DMS153 (cell line): ENCODE data around the gene FAM81B.
"Not testable (repeated sequence)": the region's sequence is repeated elsewhere in the genome, so short reads cannot be mapped to it uniquely, and the experiment has no call there.

Experiments
- DNase-seq: peaks from one replicate; lab custom pipeline; 2025; lab: John Stamatoyannopoulos, UW

Gene FAM81B

GRCh38 chr5:95390812-95391492 is at the start of gene FAM81B:
FAM81B (plus strand) TSS chr5:95391366; CDS start chr5:95391390, 24 bp downstream.
- DNase-seq = no peak

- not testable (repeated sequence) for DNase-seq
Measured at GRCh38 chr5:95341444-95341843, 49.7 kb upstream of the FAM81B start.

GRCh38 chr5:95347506-95348120 is 43.6 kb upstream of the FAM81B start:
- DNase-seq = no peak

GRCh38 chr5:95350631-95351030 is 40.5 kb upstream of the FAM81B start:
- DNase-seq = no peak

DNA sequence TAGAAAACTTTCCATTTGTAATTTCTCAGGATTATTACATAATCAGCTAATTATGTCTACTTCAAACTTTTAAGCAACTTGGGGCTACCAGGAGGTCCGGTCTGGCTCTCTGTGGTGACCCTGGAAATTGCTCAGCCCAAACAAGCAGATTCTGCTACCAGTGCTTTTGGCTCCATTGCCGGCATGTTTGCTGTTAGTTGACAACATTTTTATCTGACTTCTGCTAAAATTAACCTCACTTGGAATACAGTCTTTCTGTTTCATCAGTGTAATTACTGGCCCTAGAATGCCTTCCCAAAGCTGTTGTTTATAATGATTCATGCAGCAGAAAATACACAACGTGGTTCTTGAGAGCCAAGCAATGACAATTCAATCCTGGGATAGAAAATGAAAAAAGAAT is 38.5 kb upstream of the FAM81B start:
- no peak for DNase-seq

DNA sequence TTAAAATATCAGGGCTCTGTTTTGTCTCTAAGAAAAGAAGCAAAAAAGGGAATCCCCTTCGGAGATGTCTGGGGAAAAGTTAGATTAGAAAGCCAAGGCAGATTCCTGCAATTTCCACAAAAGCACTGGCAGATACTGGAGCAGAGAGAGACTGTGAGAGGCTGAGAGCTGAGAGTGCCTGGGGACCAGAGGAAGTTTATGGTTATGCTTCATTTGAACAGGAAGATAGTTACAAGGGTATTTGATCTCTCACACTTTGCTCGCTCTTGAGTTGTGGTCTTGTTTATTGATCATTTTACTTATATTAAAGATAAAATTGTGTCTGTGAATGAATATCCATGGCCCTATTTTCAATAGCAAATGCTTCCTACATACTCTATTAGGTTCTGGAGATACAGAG is 32.8 kb upstream of the FAM81B start:
- no peak for DNase-seq

DNA sequence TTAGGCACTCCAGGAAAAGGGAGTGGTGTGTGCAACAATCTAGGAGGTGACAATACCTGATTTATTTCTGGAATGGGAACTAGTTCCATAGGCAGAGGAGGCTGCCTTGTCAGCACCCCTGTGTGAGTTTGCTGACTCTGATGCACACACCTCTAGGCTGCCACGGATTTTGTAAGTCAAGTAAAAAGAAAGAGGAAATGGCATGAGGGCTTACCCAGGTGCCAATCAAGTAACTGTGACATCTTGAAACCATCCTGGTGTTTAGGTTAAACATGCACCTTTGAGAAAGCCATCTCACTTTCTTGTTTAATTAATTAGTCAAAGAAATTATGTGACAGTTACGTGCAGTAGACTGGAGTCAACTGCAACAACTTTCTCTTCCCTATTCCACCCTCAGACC is 32.3 kb upstream of the FAM81B start:
- DNase-seq = no peak

- DNase-seq = not testable (repeated sequence)
Measured at GRCh38 chr5:95360667-95361066, 30.5 kb upstream of the FAM81B start.

GRCh38 chr5:95365302-95366095 is 25.7 kb upstream of the FAM81B start:
- DNase-seq = no peak

DNA sequence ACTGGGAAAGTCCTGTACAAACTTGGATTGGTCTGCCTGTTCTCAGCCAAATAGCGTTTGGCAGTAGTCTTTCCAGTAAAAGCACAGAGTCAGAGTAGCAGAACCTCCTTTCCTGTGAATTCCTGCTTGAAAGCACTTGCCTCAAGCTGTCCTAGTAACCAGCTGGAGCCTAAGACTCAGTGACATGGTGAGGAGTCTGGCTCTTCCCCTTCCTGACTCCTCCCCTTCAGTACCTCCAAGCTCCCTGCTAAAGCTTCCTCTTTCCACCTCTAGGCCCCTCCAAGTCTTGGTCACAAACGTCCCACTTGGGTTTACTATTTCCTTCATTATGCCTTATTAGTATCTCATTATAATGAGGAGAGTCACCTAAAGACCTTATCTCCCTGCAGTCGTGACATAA is 21.4 kb upstream of the FAM81B start:
- no peak for DNase-seq

DNA sequence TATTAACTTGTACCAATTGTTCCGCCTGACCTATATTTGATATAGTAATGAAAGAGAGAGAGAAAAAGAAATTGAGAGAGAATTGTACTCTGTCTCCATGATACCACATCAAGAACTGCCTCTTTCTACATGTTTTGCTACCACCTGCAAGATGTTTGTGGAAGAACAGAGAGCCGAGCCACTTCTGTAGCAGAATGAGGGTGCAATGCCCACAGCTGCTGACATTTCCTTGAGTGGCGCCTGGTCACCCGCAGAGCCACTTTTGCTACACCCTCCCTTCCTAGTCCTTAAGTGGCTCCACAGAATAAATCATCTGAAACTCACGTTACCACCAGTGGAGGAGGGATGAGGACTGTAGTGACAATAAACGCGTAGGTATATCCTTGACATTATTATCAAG is 17.1 kb upstream of the FAM81B start:
- DNase-seq = no peak

- no peak for DNase-seq
Measured at GRCh38 chr5:95375591-95375990, 15.6 kb upstream of the FAM81B start.

GRCh38 chr5:95379133-95379532 is 12.0 kb upstream of the FAM81B start:
- no peak for DNase-seq

DNA sequence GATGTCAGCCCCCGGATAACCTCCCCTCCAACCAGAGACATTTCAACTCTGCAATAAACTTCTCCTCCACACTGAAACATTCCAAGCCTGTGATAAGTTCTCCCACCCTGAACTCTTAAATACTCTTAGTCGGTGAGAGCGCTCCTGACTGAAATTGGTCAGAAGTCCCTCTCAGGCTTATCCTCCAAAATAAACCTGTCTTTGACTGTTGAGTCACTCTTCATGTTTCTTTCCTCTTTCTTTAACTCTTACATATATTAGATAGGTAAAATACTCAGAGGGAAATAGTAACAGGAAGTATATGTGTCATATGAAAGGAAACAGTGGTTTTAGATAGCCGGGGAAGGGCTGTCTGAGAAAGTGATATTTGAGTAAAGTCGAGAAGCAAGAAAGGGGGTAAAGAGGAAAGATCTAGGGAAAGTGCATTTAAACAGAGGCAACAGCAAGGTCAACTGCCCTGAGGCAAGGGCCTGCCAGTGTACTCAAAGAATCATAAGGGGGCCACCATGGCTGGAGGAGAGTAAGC is 11.0 kb upstream of the FAM81B start:
- no peak for DNase-seq

GRCh38 chr5:95382801-95383200 is 8.4 kb upstream of the FAM81B start:
- DNase-seq = peak; percentile 84

- no peak for DNase-seq
Measured at GRCh38 chr5:95384485-95385213, 6.5 kb upstream of the FAM81B start.

GRCh38 chr5:95385334-95385733 is 5.8 kb upstream of the FAM81B start:
- DNase-seq = no peak

DNA sequence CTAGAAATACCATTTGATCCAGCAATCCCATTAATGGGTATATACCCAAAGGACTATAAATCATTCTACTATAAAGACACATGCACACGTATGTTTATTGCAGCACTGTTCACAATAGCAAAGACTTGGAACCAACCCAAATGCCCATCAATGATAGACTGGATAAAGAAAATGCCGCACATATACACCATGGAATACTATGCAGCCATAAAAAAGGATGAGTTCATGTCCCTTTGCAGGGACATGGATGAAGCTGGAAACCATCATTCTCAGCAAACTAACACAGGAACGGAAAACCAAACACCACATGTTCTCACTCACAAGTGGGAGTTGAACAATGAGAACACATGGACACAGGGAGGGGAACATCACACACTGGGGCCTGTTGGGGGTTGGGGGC is 799 bp downstream of the FAM81B start:
- not testable (repeated sequence) for DNase-seq

DNA sequence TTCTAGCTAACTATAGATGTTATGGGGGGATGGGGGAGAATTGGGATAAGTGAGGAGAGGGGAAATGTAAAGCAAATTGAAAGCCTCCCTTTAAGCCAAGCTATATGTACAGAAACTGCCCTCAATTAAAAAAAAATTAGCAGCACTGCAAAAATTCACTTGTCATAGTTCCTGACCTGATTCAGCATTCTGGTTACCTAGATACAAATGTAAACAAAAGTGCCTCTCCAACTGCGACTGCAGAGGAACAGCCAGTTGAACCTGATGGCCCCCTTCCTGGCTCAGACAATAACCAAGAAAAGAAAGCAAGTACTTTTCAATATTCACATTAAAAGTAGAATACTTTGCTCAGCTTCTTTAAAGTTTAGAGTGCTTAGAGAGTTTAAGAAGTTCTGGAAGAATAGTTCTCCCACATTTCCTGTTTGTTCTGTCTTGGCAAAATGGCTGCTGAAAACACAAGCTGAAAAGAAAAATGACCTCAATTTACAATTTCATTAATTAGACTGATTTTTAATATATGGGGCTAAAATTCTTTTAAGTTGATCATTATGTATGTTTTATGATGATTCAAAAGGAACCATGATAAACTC is 1.5 kb downstream of the FAM81B start:
- DNase-seq = peak; percentile 57

DNA sequence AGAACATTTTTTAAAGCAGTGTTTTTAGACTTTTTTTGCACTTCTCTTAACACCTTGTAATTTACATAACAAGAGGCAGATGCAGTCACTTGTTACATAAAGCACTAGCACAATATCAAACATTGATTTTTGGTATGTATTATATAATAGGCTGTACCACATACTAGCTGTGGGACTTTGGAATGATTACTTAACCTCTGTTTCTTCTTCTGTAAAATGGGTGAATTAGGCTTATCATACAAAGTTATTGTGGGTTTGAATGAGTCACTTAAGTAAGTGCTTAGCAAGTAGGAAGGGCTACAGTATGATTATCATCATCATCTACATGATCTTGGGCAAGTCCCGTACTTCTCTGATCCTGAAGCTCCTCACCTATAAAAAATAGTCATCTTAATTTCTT is 2.1 kb downstream of the FAM81B start:
- DNase-seq = no peak

DNA sequence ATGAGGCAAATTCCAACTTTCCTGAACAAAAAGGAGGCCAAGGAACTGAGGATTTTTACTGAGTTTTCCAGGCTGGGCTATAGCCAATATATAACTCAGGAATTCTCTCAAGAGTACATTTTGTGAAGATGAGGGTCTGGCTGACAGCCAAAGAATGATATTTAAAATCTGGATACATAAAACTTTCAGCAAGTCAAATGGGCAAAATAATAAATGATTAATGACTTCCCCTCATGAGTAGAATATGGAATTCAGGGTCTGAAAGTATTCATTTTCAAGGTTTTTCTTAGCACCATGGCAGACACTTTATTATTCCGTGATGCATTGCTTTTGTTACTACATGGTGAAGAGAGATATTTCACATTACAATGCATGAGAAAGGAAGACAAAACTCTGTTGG is 7.8 kb downstream of the FAM81B start:
- DNase-seq = no peak

DNA sequence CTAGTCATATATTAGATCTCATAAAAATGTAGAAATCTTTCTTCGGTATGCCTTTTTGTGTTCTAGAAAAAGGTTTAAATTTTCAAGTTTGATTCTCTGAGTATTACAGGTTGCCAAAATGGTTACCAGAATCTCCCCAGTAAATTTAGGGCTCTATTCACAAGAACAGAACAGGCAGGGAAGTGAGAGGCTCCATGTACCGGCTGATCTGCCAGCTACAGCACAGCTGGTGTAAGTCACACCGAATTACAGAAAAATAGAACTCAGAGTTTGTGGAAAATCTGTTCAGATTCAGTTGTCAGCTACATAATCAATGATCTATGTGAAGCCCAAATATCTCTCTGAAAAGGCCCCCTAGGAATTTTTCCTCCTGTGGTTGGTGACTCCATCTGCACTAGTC is 10.5 kb downstream of the FAM81B start:
- DNase-seq = no peak
